VCaP (cell line): Measurements from ENCODE around the gene PBLD.

Source experiments
- H3K27ac ChIP-seq: fragments of 450-650 bp; 2 replicates; pipeline ENCODE4 v1.5.1; 2017
- CTCF ChIP-seq: fragments of 450-650 bp; conservative IDR thresholded peaks from 2 replicates; pipeline ENCODE4 v1.5.1; 2017; ENCODE audit warnings: mild to moderate bottlenecking, moderate library complexity

The PBLD gene

GRCh38 chr10:68332259-68333057 lies at the start of gene PBLD:
TSS of gene PBLD (minus strand) at chr10:68332928. CDS start at chr10:68306844, 26,084 bp downstream.
- peak within 1 kb of the TSS; percentile 98 for H3K27ac ChIP-seq
- peak; percentile 69 for TF ChIP-seq CTCF

GRCh38 chr10:68371604-68372003 lies 38.9 kb upstream of the PBLD start:
- TF ChIP-seq CTCF = no peak
- no peak overlapping the region for H3K27ac ChIP-seq

GRCh38 chr10:68367121-68367520 lies 34.4 kb upstream of the PBLD start:
- no peak for TF ChIP-seq CTCF
- H3K27ac ChIP-seq = no peak overlapping the region

- TF ChIP-seq CTCF = no peak
- no peak overlapping the region for H3K27ac ChIP-seq
These were observed 33.9 kb upstream of the PBLD start for GRCh38 chr10:68366600-68366999.

GRCh38 chr10:68365611-68366010 lies 32.9 kb upstream of the PBLD start:
- H3K27ac ChIP-seq = no peak overlapping the region
- TF ChIP-seq CTCF = no peak

- no peak for TF ChIP-seq CTCF
- H3K27ac ChIP-seq = no peak overlapping the region
These were observed 31.6 kb upstream of the PBLD start for GRCh38 chr10:68364101-68364886.

GRCh38 chr10:68362590-68362989 lies 29.9 kb upstream of the PBLD start:
- no peak for TF ChIP-seq CTCF
- no peak overlapping the region for H3K27ac ChIP-seq
